Effector memory CD8-positive, alpha-beta T cell (primary cell): ENCODE data around the gene TNFAIP8L3.

Source experiments
- ATAC-seq: fragments of 150-1000 bp; cut with Tn5 transposase; replicated peaks from 2 replicates; pipeline ENCODE4 v1.10.0; 2021; ENCODE audit warnings: mild to moderate bottlenecking, moderate library complexity
- DNase-seq, 3 experiments: peaks; one replicate each; pipeline ENCODE4 v3.0.0; 2021
- H3K27ac Mint-ChIP-seq, 2 donors: one replicate each; pipeline ENCODE4 v1.8.0; 2022; ENCODE audit warnings: mild to moderate bottlenecking in 2 of 2, mixed read lengths in 2 of 2, moderate library complexity in 2 of 2
- H3K27me3 Mint-ChIP-seq, 2 donors: one replicate each; pipeline ENCODE4 v1.8.0; 2022; ENCODE audit warnings: mixed read lengths in 2 of 2
- H3K36me3 Mint-ChIP-seq: one replicate; pipeline ENCODE4 v1.8.0; 2022; ENCODE audit warnings: mild to moderate bottlenecking, moderate library complexity, mixed read lengths; ENCODE audit not compliant: insufficient read depth
- H3K4me1 Mint-ChIP-seq, 2 donors: one replicate each; pipeline ENCODE4 v1.8.0; 2022; ENCODE audit warnings: low read depth in 2 of 2, mixed read lengths in 2 of 2
- H3K4me3 Mint-ChIP-seq, 2 donors: one replicate each; pipeline ENCODE4 v1.8.0; 2022; ENCODE audit warnings: mild to moderate bottlenecking in 2 of 2, mixed read lengths in 2 of 2, moderate library complexity in 2 of 2
- H3K9me3 Mint-ChIP-seq, 2 donors: one replicate each; pipeline ENCODE4 v1.8.0; 2022; ENCODE audit warnings: mixed read lengths in 2 of 2

The TNFAIP8L3 gene

GRCh38 chr15:51016615-51017014 lies 78.1 kb downstream of the TNFAIP8L3 start:
- Mint-ChIP-seq H3K4me3 (no peak overlapping the region), H3K4me1 (no peaks in the 10 kb centered on the region), H3K36me3 (no peaks in the 10 kb centered on the region), H3K27ac (no peak overlapping the region), H3K9me3 (peaks cover 0 to 7% of the 10 kb centered on the region in 2 donors), H3K27me3 (no peaks in the 10 kb centered on the region)
- DNase-seq: no peak
- no peak for ATAC-seq

DNA sequence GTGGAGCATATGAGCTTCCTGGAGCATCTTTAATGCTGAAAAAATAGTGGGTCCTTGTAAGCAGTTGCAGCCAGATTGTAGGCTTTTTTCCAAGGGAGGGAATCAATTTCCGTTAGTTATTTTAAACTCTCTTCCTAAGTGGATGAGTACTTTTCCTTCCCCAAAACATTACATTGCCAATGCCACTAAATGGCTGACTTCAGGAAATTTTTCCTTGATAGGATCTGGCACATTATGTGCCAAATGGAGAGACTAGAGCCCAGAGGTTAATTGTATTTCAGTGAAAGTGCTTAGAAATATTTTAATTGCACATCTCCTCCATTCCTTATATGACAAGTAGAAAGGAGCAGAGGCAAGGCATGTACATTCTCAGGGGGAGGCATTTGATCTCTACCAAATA lies 83.5 kb downstream of the TNFAIP8L3 start:
- Mint-ChIP-seq H3K27ac (no peak overlapping the region), H3K27me3 (no peaks in the 10 kb centered on the region), H3K4me3 (no peak overlapping the region), H3K36me3 (peaks cover 3% of the 10 kb centered on the region), H3K9me3 (peaks cover 0 to 2% of the 10 kb centered on the region in 2 donors), H3K4me1 (no peaks in the 10 kb centered on the region)
- ATAC-seq (no peak), DNase-seq (no peak)

DNA sequence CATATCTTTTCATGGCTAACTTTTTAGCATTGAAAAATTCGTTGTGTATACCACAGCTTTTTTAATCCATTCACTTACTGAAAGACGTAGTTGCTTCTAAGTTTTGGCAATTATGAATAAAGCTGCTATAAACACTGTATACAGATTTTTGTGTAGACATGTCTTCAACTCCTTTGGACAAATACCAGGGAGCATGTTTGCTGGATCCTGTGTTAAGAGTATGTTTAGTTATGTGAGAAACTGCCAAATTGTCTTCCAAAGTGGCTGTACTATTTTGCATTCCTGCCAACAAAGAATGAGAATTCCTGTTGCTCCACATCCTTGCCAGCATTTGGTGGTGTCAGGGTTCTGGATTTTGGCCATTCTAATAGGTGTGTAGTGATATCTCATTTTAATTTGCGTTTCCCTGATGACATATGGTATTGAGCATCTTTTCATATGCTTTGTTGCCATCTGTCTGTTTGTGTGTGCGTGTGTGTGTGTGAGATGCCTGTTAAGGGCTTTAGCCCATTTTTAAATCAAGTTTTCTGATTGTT lies 87.5 kb downstream of the TNFAIP8L3 start:
- no peak overlapping the region for H3K4me3 Mint-ChIP-seq
- no peak for ATAC-seq
- H3K27ac Mint-ChIP-seq: no peak overlapping the region
- peaks cover 7% of the 10 kb centered on the region for H3K36me3 Mint-ChIP-seq
- peaks cover 0 to 2% of the 10 kb centered on the region in 2 donors for H3K9me3 Mint-ChIP-seq
- no peaks in the 10 kb centered on the region for H3K4me1 Mint-ChIP-seq
- DNase-seq: no peak
- H3K27me3 Mint-ChIP-seq: no peaks in the 10 kb centered on the region
